HEK293 (cell line): Measurements from ENCODE around the gene P2RY11.

Source experiments
- CTCF ChIA-PET: fragments of 350-600 bp; formaldehyde crosslinking; extraction: SDS; loops from one replicate; lab custom pipeline; 2021; ENCODE audit warnings: antibody characterized with exemption; lab: Yijun Ruan, JAX
- POLR2A ChIA-PET: fragments of 300-600 bp; formaldehyde crosslinking; extraction: SDS; loops from one replicate; lab custom pipeline; 2020; ENCODE audit warnings: antibody characterized with exemption, inconsistent platforms; lab: Yijun Ruan, JAX
- H3K27ac ChIP-seq: fragments of 200-500 bp; sonication (Bioruptor generic); 2 replicates; pipeline ENCODE4 v1.5.1; 2014; ENCODE audit warnings: low read depth, low read length, control low read depth, inconsistent platforms; ENCODE audit errors: extremely low read depth
- H3K36me3 ChIP-seq, 2 experiments: fragments of 200-500 bp in 1 of 2; sonication (Bioruptor generic) in 1 of 2; 1 replicate in 1 of 2; 2 replicates in 1 of 2; pipeline ENCODE4 v1.5.1; 2014 to 2017; ENCODE audit warnings: inconsistent platforms in 2 of 2, low read length in 2 of 2; ENCODE audit not compliant: control insufficient read depth in 2 of 2, insufficient read depth in 1 of 2
- H3K4me1 ChIP-seq: fragments of 200-500 bp; sonication (Bioruptor generic); 2 replicates; pipeline ENCODE4 v1.5.1; 2014; ENCODE audit warnings: mild to moderate bottlenecking, low read length, inconsistent platforms; ENCODE audit not compliant: control insufficient read depth, insufficient read depth
- H3K4me3 ChIP-seq: 2 replicates; pipeline ENCODE4 v1.5.1; 2011; ENCODE audit warnings: low read depth, mild to moderate bottlenecking, control low read depth, low read length, moderate library complexity
- H3K9me3 ChIP-seq: fragments of 200-500 bp; sonication (Bioruptor generic); 2 replicates; pipeline ENCODE4 v1.5.1; 2014; ENCODE audit warnings: low read depth, low read length, inconsistent platforms; ENCODE audit not compliant: control insufficient read depth, insufficient read depth
- GLIS1 ChIP-seq: fragments of 450-650 bp; formaldehyde crosslinking; IDR thresholded peaks from 2 replicates; pipeline ENCODE4 v1.5.1; 2016; ENCODE audit warnings: missing biosample characterization, missing genetic modification characterization
- HIC1 ChIP-seq: fragments of 450-650 bp; formaldehyde crosslinking; IDR thresholded peaks from 2 replicates; pipeline ENCODE4 v1.5.1; 2016; ENCODE audit warnings: missing biosample characterization, missing genetic modification characterization
- KLF10 ChIP-seq: fragments of 450-650 bp; IDR thresholded peaks from 2 replicates; pipeline ENCODE4 v1.5.1; 2018; ENCODE audit warnings: missing biosample characterization, mild to moderate bottlenecking, missing genetic modification characterization
- PRDM1 ChIP-seq: fragments of 450-650 bp; formaldehyde crosslinking; IDR thresholded peaks from 2 replicates; pipeline ENCODE4; 2016; ENCODE audit warnings: missing biosample characterization, missing genetic modification characterization
- SP2 ChIP-seq: fragments of 450-650 bp; formaldehyde crosslinking; IDR thresholded peaks from 2 replicates; pipeline ENCODE4 v1.5.1; 2016; ENCODE audit warnings: missing biosample characterization, missing genetic modification characterization
- ZBTB10 ChIP-seq: fragments of 450-650 bp; formaldehyde crosslinking; IDR thresholded peaks from 2 replicates; pipeline ENCODE4 v1.5.1; 2016; ENCODE audit warnings: missing biosample characterization, missing genetic modification characterization
- ZBTB26 ChIP-seq: fragments of 450-650 bp; formaldehyde crosslinking; optimal IDR thresholded peaks from 2 replicates; pipeline ENCODE3; 2016; ENCODE audit warnings: missing biosample characterization, mild to moderate bottlenecking, missing genetic modification characterization
- ZBTB44 ChIP-seq: fragments of 450-650 bp; IDR thresholded peaks from 2 replicates; pipeline ENCODE4 v1.5.1; 2018; ENCODE audit warnings: missing biosample characterization, mild to moderate bottlenecking, missing genetic modification characterization
- ZBTB49 ChIP-seq: fragments of 450-650 bp; formaldehyde crosslinking; IDR thresholded peaks from 2 replicates; pipeline ENCODE4 v1.5.1; 2016; ENCODE audit warnings: missing biosample characterization, missing genetic modification characterization, low read depth
- ZBTB6 ChIP-seq: fragments of 450-650 bp; formaldehyde crosslinking; IDR thresholded peaks from 2 replicates; pipeline ENCODE4 v1.5.1; 2017; ENCODE audit warnings: missing biosample characterization, missing genetic modification characterization
- ZBTB7A ChIP-seq: fragments of 450-650 bp; formaldehyde crosslinking; IDR thresholded peaks from 2 replicates; pipeline ENCODE4 v1.5.1; 2016; ENCODE audit warnings: low read depth, missing biosample characterization, missing genetic modification characterization
- ZEB2 ChIP-seq: fragments of 450-650 bp; formaldehyde crosslinking; IDR thresholded peaks from 2 replicates; pipeline ENCODE4 v1.5.1; 2016; ENCODE audit warnings: missing biosample characterization, missing genetic modification characterization
- ZFP41 ChIP-seq: fragments of 450-650 bp; formaldehyde crosslinking; IDR thresholded peaks from 2 replicates; pipeline ENCODE4 v1.5.1; 2016; ENCODE audit warnings: missing biosample characterization, missing genetic modification characterization, borderline replicate concordance
- ZIC2 ChIP-seq: fragments of 450-650 bp; formaldehyde crosslinking; IDR thresholded peaks from 2 replicates; pipeline ENCODE4 v1.5.1; 2016; ENCODE audit warnings: missing biosample characterization, missing genetic modification characterization
- ZNF114 ChIP-seq: fragments of 450-650 bp; formaldehyde crosslinking; IDR thresholded peaks from 2 replicates; pipeline ENCODE4 v1.5.0; 2017; ENCODE audit warnings: missing biosample characterization, missing genetic modification characterization
- ZNF146 ChIP-seq: fragments of 450-650 bp; formaldehyde crosslinking; IDR thresholded peaks from 2 replicates; pipeline ENCODE4 v1.5.1; 2016; ENCODE audit warnings: missing biosample characterization, missing genetic modification characterization
- ZNF214 ChIP-seq: fragments of 450-650 bp; formaldehyde crosslinking; IDR thresholded peaks from 2 replicates; pipeline ENCODE4 v1.5.1; 2017; ENCODE audit warnings: missing biosample characterization, mild to moderate bottlenecking, missing genetic modification characterization, borderline replicate concordance
- ZNF221 ChIP-seq: fragments of 450-650 bp; formaldehyde crosslinking; IDR thresholded peaks from 2 replicates; pipeline ENCODE4 v1.5.1; 2017; ENCODE audit warnings: missing biosample characterization, missing genetic modification characterization, borderline replicate concordance
- ZNF223 ChIP-seq: fragments of 450-650 bp; formaldehyde crosslinking; IDR thresholded peaks from 2 replicates; pipeline ENCODE4 v1.5.1; 2016; ENCODE audit warnings: missing biosample characterization, missing genetic modification characterization
- ZNF510 ChIP-seq: fragments of 450-650 bp; formaldehyde crosslinking; IDR thresholded peaks from 2 replicates; pipeline ENCODE4 v1.5.1; 2018; ENCODE audit warnings: mild to moderate bottlenecking, missing genetic modification characterization, missing biosample characterization; ENCODE audit not compliant: insufficient replicate concordance
- ZNF621 ChIP-seq: fragments of 450-650 bp; formaldehyde crosslinking; IDR thresholded peaks from 2 replicates; pipeline ENCODE4 v1.5.1; 2017; ENCODE audit warnings: missing biosample characterization, missing genetic modification characterization
- ZNF660 ChIP-seq: fragments of 450-650 bp; IDR thresholded peaks from 2 replicates; pipeline ENCODE4 v1.5.1; 2018; ENCODE audit warnings: missing biosample characterization, mild to moderate bottlenecking, missing genetic modification characterization

The P2RY11 gene

GRCh38 chr19:10113964-10114650 is 2.6 kb downstream of the P2RY11 start (continued):
- TF ChIP-seq HIC1 (tag by site-specific recombination), result peak; percentile 60
- no peak for TF ChIP-seq ZNF621
- TF ChIP-seq ZBTB7A, result no peak
- no peak for TF ChIP-seq ZBTB26 (tag by site-specific recombination)
- TF ChIP-seq KLF10 (tag by site-specific recombination), result no peak
- no peak for TF ChIP-seq ZNF660 (tag by site-specific recombination)
- peak; percentile 79; the same call in 1 of the 2 replicates for TF ChIP-seq ZBTB6 (tag by site-specific recombination)
- no peak for TF ChIP-seq ZNF146 (tag by site-specific recombination)
- TF ChIP-seq ZIC2 (tag by site-specific recombination), result 0 out of 2 replicates have a peak, but pooled peaks have one; percentile 11
- TF ChIP-seq ZBTB44 (tag by site-specific recombination), result 0 out of 2 replicates have a peak, but pooled peaks have one; percentile 22
- TF ChIP-seq SP2 (tag by site-specific recombination), result no peak
- no peak for TF ChIP-seq ZNF221
- no peak for TF ChIP-seq ZNF510 (tag by site-specific recombination)
- no peak for TF ChIP-seq ZNF214 (tag by site-specific recombination)

- H3K9me3 ChIP-seq, result no peaks in the 10 kb centered on the region
- ChIA-PET CTCF (interaction anchor here (1.0 to 1.6 kb wide), 4 partner anchors 87 to 185 kb away, joined by 3 to 4 read pairs (median 4); no protein-coding TSS in a partner anchor), POLR2A (interaction anchor here (0.6 to 3.7 kb wide), 8 partner anchors 9 to 265 kb away, joined by 3 to 25 read pairs (median 4); partner anchors contain the start of genes ANGPTL6, PPAN and TYK2)
- no peak overlapping the region for H3K4me3 ChIP-seq
- H3K36me3 ChIP-seq, result peaks cover 11 to 83% of the 10 kb centered on the region in 2 experiments
- no peak overlapping the region for H3K27ac ChIP-seq
- no peaks in the 10 kb centered on the region for H3K4me1 ChIP-seq
- TF ChIP-seq ZIC2 (tag by site-specific recombination) (peak; percentile 61; the same call in 1 of the 2 replicates), ZNF660 (tag by site-specific recombination) (peak; percentile 15; the same call in 1 of the 2 replicates), ZFP41 (tag by site-specific recombination) (no peak), ZEB2 (tag by site-specific recombination) (peak; percentile 49; the same call in 1 of the 2 replicates), ZNF114 (tag by site-specific recombination) (no peak), PRDM1 (no peak), ZNF146 (tag by site-specific recombination) (peak; percentile 2; the same call in 1 of the 2 replicates), GLIS1 (tag by site-specific recombination) (0 out of 2 replicates have a peak, but pooled peaks have one; percentile 20), ZNF223 (tag by site-specific recombination) (no peak), ZBTB10 (tag by site-specific recombination) (peak; percentile 38; the same call in 1 of the 2 replicates), ZBTB49 (tag by site-specific recombination) (no peak)
These were observed 3.3 kb downstream of the P2RY11 start for GRCh38 chr19:10114651-10115391.
